Effector memory CD4-positive, alpha-beta T cell (primary cell): Measurements from ENCODE around the gene PLEKHG3.

ENCODE experiments used
- DNase-seq, 3 donors: peaks; one replicate each; pipeline ENCODE4 v3.0.0-alpha.2; 2020
- H3K27ac ChIP-seq: 2 replicates; pipeline ENCODE4 v1.7.0; 2013; ENCODE audit warnings: mild to moderate bottlenecking, low read length, moderate library complexity; ENCODE audit not compliant: insufficient read depth, poor library complexity, severe bottlenecking
- H3K27me3 ChIP-seq: replicated peaks from 2 replicates; pipeline ENCODE4 v1.7.0; 2013; ENCODE audit warnings: mild to moderate bottlenecking, low read length; ENCODE audit not compliant: insufficient read depth, control insufficient read depth, poor library complexity, severe bottlenecking
- H3K36me3 ChIP-seq: 2 replicates; pipeline ENCODE4 v1.7.0; 2013; ENCODE audit warnings: mild to moderate bottlenecking, low read length, moderate library complexity; ENCODE audit not compliant: control insufficient read depth, insufficient read depth
- H3K4me1 ChIP-seq: 2 replicates; pipeline ENCODE4 v1.7.0; 2013; ENCODE audit warnings: low read length, mild to moderate bottlenecking; ENCODE audit not compliant: control insufficient read depth, insufficient read depth, poor library complexity, severe bottlenecking
- H3K4me3 ChIP-seq: 2 replicates; pipeline ENCODE4 v1.7.0; 2013; ENCODE audit warnings: low read length, low read depth, mild to moderate bottlenecking; ENCODE audit not compliant: insufficient read depth, poor library complexity, severe bottlenecking
- H3K9me3 ChIP-seq: 2 replicates; pipeline ENCODE4 v1.7.0; 2013; ENCODE audit warnings: mild to moderate bottlenecking, low read length, moderate library complexity; ENCODE audit not compliant: control insufficient read depth

PLEKHG3 gene

DNA sequence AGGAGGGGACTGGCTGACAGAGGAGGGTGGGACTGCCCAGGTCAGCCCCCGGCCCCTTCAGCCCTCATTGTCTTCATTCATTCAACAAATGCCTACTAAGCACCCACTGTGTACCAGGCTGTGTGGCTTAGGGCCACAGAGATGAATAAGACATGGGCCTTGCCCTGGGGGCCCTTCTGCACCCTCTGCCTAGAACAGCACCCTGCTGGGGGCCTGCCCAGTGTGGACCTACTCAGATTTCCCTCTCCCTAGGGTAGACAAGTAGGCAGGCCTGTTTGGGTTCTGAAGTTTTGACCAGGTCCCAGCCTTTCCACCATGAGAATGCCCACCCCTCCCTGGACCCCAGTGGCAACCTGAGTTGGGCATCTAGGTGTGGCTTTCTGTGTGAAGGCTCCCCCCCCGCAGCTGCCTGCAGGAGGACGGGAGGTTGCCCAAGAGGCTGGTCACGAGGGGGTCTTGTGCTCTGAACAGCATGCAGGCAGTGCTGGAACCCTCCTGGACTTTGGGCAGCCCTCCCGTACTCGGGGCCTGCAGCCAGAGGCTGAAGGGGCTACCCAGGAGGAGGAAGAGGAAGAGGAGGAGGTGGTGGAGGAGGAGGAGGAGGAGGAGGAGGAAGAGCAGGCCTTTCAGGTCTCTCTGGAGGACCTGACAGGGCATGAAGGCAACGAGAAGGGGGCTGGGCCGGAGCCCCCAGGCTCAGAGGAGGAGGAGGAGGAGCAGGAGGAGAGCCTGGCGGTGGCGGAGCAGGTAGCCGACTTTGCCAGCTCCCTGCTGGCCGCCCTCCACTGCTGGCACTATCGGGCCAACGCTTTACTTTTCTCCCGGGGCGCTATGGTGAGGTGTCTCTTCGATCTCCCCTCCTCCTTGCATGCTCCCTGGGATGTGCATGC is 33.4 kb downstream of the PLEKHG3 start:
- Histone ChIP-seq H3K36me3 (peaks cover 78% of the 10 kb centered on the region), H3K27me3 (no peaks in the 10 kb centered on the region), H3K27ac (peak overlapping the region; percentile 18), H3K4me1 (peaks cover 24% of the 10 kb centered on the region), H3K4me3 (no peak overlapping the region), H3K9me3 (no peaks in the 10 kb centered on the region)
- DNase-seq: no peak

DNA sequence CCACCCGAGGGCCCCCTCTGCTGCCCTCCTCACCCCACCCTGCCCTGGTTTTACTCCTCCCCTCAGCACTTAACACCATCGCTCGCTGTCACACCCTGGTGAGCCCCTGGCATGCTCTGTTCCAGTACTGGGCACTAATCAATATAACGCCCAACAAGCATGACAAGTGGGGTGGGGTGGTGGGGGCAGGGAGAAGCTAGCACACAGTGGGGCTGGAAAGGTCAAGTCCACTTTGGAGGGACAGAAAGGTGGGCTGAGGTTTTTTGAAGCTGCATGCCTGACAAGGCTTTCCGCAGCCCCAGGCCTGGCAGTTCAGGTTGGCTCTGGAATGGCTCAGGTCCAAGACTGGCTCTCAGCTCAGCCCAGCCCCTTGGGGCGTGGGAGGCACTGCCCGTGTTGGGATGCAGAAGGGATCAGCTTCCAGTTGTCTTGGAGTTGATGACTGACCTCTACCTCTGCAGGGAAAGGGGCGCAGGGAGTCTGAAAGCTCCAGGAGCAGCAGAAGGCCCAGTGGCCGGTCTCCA is 34.1 kb downstream of the PLEKHG3 start:
- H3K9me3 ChIP-seq: no peaks in the 10 kb centered on the region
- H3K27ac ChIP-seq: no peak overlapping the region
- no peak overlapping the region for H3K4me3 ChIP-seq
- no peaks in the 10 kb centered on the region for H3K27me3 ChIP-seq
- H3K4me1 ChIP-seq: peaks cover 21% of the 10 kb centered on the region
- DNase-seq: no peak
- peaks cover 78% of the 10 kb centered on the region for H3K36me3 ChIP-seq

DNA sequence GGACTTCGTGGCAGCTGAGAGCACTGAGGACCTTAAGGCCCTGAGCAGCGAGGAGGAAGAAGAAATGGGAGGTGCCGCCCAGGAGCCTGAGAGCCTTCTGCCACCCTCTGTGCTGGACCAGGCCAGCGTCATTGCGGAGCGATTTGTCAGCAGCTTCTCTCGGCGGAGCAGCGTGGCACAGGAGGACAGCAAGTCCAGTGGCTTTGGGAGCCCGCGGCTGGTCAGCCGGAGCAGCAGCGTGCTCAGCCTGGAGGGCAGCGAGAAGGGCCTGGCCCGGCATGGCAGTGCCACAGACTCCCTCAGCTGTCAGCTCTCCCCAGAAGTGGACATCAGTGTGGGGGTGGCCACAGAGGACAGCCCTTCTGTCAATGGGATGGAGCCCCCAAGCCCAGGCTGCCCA is 37.0 kb downstream of the PLEKHG3 start:
- Histone ChIP-seq H3K9me3 (no peaks in the 10 kb centered on the region), H3K4me3 (no peak overlapping the region), H3K27ac (no peak overlapping the region), H3K36me3 (peaks cover 81% of the 10 kb centered on the region), H3K27me3 (no peaks in the 10 kb centered on the region), H3K4me1 (peaks cover 14% of the 10 kb centered on the region)
- DNase-seq: no peak

DNA sequence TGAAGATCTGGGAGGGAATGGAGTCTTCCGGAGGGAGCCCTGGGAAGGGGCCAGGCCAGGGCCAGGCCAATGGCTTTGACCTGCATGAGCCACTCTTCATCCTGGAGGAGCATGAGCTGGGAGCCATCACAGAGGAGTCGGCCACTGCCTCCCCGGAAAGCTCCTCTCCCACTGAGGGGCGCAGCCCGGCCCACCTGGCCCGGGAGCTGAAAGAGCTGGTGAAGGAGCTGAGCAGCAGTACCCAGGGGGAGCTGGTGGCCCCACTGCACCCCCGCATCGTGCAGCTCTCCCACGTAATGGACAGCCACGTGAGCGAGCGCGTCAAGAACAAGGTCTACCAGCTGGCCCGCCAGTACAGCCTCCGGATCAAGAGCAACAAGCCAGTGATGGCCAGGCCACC is 37.7 kb downstream of the PLEKHG3 start:
- no peak overlapping the region for H3K27ac ChIP-seq
- H3K4me1 ChIP-seq: peaks cover 22% of the 10 kb centered on the region
- no peaks in the 10 kb centered on the region for H3K9me3 ChIP-seq
- no peak overlapping the region for H3K4me3 ChIP-seq
- no peak for DNase-seq
- no peaks in the 10 kb centered on the region for H3K27me3 ChIP-seq
- H3K36me3 ChIP-seq: peaks cover 74% of the 10 kb centered on the region

DNA sequence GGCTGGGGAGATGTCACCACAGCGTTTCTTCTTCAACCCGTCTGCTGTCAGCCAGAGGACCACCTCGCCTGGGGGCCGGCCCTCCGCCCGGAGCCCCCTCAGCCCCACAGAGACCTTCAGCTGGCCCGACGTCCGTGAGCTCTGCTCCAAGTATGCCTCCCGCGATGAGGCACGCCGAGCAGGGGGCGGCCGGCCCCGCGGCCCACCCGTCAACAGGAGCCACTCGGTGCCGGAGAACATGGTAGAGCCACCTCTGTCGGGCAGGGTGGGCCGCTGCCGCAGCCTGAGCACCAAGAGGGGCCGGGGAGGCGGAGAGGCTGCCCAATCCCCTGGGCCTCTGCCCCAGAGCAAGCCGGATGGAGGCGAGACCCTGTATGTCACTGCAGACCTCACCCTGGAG is 38.8 kb downstream of the PLEKHG3 start:
- no peak for DNase-seq
- Histone ChIP-seq H3K27ac (no peak overlapping the region), H3K9me3 (no peaks in the 10 kb centered on the region), H3K4me3 (no peak overlapping the region), H3K4me1 (peaks cover 24% of the 10 kb centered on the region), H3K27me3 (no peaks in the 10 kb centered on the region), H3K36me3 (peaks cover 64% of the 10 kb centered on the region)

DNA sequence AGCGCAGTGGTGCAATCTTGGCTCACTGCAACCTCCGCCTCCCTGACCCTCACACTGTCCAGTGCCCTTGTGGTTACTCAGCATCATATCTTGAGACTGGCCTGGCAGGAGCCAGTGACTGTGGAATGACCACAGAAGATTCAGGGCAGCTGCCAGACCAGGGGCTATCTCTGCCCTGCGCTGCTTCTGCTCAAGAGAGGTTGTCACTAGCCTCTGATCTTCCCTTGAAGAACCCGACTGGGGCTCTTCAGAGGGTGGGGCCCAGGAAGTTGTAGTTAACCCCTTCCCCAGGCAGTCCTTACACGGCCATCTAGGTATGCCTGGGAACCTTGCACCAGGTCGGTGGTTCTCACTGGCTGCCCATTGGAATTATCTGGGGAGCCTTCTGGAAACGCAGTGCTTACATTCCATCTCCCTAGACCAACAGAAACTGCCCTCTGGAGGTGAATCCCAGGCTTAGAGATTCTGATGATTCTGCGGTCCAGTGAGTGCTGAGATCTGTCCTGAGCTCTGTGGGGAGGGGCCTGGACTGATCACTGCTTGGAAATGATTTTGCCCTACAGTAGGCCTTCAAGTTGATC is 41.4 kb downstream of the PLEKHG3 start:
- H3K27me3 ChIP-seq: no peaks in the 10 kb centered on the region
- H3K9me3 ChIP-seq: no peaks in the 10 kb centered on the region
- H3K4me3 ChIP-seq: no peak overlapping the region
- peaks cover 38% of the 10 kb centered on the region for H3K36me3 ChIP-seq
- DNase-seq: no peak
- H3K27ac ChIP-seq: peak overlapping the region; percentile 6
- H3K4me1 ChIP-seq: peaks cover 24% of the 10 kb centered on the region

DNA sequence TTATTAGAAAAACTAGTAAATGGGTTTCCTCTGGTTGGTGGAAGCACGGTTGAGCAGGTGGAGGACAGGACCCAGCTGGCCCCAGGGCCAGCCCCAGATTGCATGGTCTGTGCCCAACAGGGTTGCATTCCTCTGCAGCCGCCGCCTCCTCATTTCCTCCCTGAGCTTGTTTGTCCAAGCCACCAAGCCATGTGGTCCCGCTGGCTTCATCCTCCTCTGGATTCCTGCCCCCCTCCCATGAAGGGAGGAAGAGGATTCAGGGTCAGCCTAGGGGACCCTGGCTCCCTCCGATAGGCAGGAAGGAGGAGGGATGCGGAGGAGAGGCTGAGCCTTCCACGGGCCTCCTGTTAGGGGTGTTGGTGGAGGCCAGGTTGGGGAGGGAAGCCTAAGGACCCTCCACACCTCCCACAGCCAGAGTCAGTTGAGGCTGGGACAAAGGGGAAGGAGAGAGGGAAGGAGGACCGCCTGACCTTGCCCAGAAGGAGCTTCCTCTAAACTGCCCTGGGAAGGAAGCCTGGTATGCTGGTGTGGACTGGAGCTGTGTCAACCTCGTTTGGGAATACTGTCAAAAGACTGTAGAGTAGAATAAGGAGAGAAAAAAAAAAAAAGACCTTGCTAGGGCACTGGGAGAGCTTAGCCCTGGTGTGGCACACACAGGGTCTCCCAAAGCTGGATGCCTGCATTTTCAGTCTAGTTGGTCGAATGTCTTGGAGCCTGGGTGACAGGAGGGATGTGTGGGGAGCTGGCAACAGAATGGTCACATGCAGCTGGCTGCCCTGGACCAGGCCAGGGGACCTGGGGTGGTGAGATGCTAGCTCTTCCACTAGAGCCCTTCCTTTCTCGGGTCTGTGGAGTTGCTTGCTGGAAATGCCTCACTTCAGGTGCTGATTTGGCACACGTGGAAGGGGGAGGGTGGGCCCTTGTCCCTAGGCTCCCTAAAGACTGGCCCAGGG is 42.4 kb downstream of the PLEKHG3 start:
- peaks cover 28% of the 10 kb centered on the region for H3K36me3 ChIP-seq

DNA sequence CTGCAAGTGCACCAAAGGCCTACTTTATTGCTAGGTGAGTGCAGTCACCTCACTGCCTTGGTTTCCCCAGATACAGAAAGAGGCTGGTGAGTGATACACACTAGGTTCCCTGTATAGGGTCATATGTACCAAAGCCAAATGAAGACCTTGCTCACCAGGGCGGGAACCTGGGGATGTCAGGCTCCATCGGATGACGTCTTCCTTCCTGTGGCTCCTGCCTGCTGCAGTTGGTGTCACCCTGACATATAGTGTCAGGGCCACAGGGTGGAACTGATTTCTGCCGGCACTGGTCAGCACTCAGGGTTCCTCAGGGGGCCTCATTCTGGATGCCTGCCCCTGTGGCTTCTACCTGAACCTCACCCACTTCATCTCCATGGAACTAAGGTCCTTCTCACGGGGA is 43.1 kb downstream of the PLEKHG3 start:
- Histone ChIP-seq H3K27me3 (no peaks in the 10 kb centered on the region), H3K36me3 (peaks cover 21% of the 10 kb centered on the region), H3K9me3 (no peaks in the 10 kb centered on the region), H3K4me1 (peaks cover 24% of the 10 kb centered on the region), H3K27ac (no peak overlapping the region), H3K4me3 (no peak overlapping the region)
- DNase-seq: no peak

More for the DNA sequence above, 42.4 kb downstream of the PLEKHG3 start:
- Histone ChIP-seq H3K4me3 (no peak overlapping the region), H3K27me3 (no peaks in the 10 kb centered on the region), H3K9me3 (no peaks in the 10 kb centered on the region), H3K27ac (peak overlapping the region; percentile 22), H3K4me1 (peaks cover 24% of the 10 kb centered on the region)
- DNase-seq: no peak

DNA sequence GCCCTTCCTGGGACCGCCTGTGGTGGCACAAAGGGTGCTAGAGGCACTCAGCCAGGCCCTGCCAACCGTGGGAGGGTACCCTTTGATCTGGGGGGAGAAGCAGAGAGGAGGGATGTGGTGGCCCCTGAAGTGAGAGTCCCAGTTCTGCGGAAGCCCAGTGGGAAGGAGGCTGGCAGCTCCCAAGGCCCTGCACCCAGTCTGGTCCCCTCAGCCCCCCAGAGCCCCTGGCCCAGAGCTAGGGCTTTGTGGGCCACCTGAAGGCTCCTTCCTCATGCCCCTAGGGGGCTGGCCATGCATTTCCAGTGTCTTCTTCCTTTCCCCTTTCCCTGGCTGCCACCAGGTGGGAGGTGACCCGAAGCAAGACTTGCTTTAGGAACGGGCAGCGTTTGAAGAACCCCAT is 44.3 kb downstream of the PLEKHG3 start:
- Histone ChIP-seq H3K27me3 (no peaks in the 10 kb centered on the region), H3K27ac (no peak overlapping the region), H3K4me1 (peaks cover 24% of the 10 kb centered on the region), H3K4me3 (no peak overlapping the region), H3K9me3 (no peaks in the 10 kb centered on the region), H3K36me3 (peaks cover 9% of the 10 kb centered on the region)
- DNase-seq: no peak
